ENCODE measurements around the gene PRSS53.
"Not testable (repeated sequence)": the region's sequence is repeated elsewhere in the genome, so short reads cannot be mapped to it uniquely, and the experiment has no call there.

Gene PRSS53

GRCh38 chr16:31117384-31118222, 28.9 kb upstream of the PRSS53 start, which contains the start of gene KAT8:
KAT8 (plus strand) TSS chr16:31117664; CDS start chr16:31117682, 18 bp downstream.
- peak; percentile 98 for DNase-seq (ENCODE audit: low spot score)

DNA sequence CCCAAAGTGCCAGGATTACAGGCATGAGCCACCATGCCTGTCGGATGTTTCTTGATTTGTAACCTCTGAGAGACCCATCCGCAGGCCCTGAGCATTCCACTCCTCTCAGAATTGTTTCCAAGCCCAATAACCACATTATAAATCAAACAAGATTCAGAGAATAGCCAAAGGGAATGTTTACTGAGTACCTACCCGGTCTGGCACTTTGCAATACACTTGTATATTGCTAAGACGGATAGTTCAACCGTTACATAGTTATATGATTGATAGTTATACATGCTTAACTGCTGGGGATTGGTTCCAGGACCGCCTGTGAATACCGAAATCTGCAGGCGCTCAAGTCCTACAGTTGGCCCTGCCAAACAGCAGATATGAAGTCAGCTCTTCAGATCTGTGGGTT, 25.7 kb upstream of the PRSS53 start:
- DNase-seq (ENCODE audit: low spot score): no peak

- no peak for DNase-seq (ENCODE audit: low spot score)
Observed at GRCh38 chr16:31113121-31114120, 24.7 kb upstream of the PRSS53 start.

- no peak for DNase-seq (ENCODE audit: low spot score)
Observed at GRCh38 chr16:31112711-31113110, 24.0 kb upstream of the PRSS53 start.

- no peak for DNase-seq (ENCODE audit: low spot score)
Observed at GRCh38 chr16:31111881-31112466, 23.2 kb upstream of the PRSS53 start.

- DNase-seq (ENCODE audit: low spot score): no peak
Observed at GRCh38 chr16:31110106-31111034, 21.6 kb upstream of the PRSS53 start.

DNA sequence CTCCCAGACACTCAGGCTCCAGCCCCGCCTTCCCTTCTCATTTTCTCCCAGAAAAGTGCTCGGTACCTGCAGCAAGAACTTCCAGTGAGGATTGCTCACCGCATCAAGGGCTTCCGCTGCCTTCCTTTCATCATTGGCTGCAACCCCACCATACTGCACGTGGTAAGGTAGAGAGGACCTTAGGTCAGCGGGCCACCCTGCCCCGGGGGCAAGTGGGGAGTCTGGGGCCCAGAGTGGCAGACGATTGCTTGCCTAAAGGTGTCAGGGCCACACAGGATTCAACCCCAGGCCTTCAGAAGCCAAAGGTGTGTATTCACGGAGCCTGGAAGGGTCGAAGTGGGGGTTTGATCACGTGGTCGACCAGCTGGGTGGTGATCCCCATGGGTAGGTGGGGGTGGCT, 20.9 kb upstream of the PRSS53 start:
- DNase-seq (ENCODE audit: low spot score): no peak

- no peak for DNase-seq (ENCODE audit: low spot score)
Observed at GRCh38 chr16:31108794-31109558, 20.2 kb upstream of the PRSS53 start.

- peak; percentile 82 for DNase-seq (ENCODE audit: low spot score)
Observed at GRCh38 chr16:31108035-31108793, 19.5 kb upstream of the PRSS53 start, which contains the start of gene BCKDK. BCKDK (plus strand) TSS chr16:31108386; CDS start chr16:31109224, 838 bp downstream.

DNA sequence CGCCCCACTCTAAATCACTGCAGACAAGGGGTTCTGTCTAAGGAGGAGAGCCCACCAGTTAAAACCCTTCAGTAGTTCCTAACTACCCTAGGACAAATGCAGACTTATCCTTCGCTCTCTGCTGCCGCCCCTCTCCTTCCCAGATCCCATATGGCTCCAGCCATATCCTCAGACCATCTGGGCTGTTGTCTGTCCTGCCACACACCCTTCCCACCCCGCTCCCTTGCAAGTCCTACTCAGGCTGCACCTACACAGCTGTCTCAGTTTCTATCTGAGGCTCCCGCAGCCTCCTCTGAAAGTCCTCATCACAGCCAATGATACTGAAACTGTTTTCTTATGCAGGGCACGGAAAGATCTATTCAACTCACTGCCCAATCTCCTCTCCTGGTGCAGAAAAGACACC, 18.7 kb upstream of the PRSS53 start:
- DNase-seq (ENCODE audit: low spot score): no peak

GRCh38 chr16:31106509-31107464, 18.0 kb upstream of the PRSS53 start:
- no peak for DNase-seq (ENCODE audit: low spot score)

DNA sequence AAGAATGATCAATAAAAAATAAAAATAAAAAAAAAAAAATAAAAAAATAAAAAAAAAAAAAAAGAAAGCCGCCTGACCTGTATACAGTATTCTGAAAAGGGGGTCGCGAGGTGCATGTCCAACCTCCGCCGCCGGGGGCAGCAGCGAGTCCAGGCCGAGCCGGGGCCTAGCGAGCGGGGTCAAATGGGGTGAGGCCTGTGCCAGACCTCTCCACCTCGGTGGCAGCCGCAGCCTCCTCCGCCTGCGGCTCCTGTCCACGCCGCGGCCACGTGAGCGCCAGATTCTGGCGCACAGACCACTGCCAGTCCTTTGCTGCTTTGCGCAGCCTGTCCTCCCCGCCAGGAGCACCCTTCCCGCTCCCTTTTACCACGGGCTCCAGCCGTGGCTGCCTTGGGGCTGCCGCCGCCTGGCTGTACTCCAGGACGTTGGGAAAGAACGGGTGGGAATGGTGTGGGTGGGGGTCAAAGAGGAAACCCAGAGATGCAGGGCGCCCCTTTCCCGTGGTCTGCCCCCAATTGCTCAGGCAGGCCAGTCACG, 17.0 kb upstream of the PRSS53 start:
- peak; percentile 85 for DNase-seq (ENCODE audit: low spot score)

DNA sequence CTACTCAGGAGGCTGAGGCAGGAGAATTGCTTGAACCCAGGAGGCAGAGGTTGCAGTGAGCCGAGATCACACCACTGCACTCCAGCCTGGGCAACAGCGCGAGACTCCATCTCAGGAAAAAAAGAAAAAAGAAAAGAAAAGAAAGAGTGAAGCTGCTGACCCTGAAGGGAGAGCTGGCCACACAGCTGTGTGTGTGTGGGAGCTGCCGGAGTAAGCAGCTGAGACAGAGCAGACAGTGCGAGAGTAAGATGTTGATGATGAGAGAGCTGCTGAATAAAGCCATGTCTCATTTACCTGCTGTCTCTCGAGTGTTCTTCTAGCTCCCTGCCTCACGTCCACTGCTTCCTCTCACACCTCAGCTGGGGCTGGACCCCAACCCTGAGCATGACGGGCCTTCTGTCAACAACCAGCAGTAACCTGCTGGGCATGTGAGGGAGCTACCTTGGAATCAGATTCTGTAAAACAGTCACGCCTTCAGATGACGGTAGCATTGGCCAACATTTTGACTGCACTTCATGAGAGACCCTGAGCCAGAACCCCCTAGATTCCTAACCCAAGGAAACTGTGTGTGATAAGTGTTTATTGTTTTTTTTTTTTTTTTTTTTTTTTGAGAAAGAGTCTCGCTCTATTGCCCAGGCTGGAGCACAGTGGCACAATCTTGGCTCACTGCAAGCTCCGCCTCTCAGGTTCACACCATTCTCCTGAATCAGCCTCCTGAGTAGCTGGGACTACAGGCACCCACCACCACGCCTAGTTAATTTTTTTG, 12.3 kb upstream of the PRSS53 start:
- not testable (repeated sequence) for DNase-seq (ENCODE audit: low spot score)

DNA sequence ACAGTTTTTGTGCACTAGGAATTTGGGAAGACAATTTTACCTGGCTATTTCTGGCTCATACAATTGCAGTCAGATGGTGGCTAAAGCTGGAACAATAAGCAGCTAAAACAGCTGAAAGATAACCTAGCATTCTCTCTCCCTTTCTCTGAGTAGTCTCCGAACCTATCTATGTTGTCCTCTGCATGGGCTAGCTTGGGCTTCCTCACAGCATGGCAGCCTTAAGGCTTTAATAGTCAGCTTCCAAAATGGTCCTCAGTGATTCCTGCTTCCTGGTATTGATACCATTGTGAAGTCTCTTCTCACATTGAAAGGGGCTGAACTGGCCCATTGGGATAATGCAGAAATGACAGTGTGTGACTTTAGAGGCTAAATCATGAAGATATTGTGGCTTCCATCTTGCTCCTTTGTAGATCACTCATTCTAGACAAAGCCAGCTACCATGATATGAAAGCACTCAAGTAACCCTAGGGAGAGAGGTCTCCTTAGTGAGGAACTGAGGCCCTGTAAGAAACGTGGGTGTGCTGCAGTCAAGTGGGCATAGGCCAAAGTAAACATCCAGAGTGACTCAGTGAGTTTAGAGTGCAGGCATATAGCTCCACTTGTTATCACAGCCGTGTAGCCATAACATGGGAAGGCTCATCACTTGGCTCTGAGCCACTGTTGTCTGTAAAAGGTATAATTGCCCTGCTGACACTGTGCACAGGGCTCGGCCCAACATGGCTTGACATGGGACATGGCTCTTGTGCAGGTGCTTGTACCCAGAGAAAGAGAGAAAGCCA, 11.3 kb upstream of the PRSS53 start:
- DNase-seq (ENCODE audit: low spot score): no peak

- peak; percentile 86 for DNase-seq (ENCODE audit: low spot score)
Observed at GRCh38 chr16:31094424-31095120, 5.8 kb upstream of the PRSS53 start, which contains the start of gene VKORC1. VKORC1 (minus strand) TSS chr16:31094797; CDS start chr16:31094729, 68 bp downstream.

DNA sequence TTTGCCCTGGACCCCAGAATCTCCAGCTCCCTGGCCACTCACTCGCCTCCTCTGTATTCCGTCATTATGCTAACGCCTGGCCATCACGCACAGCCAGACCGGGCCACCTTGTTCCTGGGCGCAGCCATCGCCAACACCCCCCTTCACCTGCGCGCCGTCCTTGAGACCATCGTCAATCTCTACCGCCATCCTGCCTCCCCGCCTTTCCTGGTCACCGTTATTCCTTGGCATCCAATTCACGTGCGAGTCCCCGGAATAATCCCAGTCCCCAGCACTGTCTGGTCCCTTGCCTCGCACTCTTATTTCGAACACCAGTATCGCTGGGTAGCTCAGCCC, 5.3 kb upstream of the PRSS53 start:
- DNase-seq (ENCODE audit: low spot score): no peak

Data from germinal center (tissue), 1 donor.